Panc1 (cell line): ENCODE results near the gene GTF2E1. TPM values are rescaled to one million over a fixed set of nuclear protein-coding genes. Genes with fewer than 3 reads are reported as not detected.

Experiments
- ATAC-seq: fragments of 200-7000 bp; cut with Tn5 transposase; 2 replicates; pipeline ENCODE4 v1.9.1; 2020; ENCODE audit warnings: mild to moderate bottlenecking, moderate library complexity
- BruUV-seq: library from RNA; stranded (reverse); fragments of 400-500 nt; replicated peaks from 2 replicates; lab custom pipeline; 2021; lab: Mats Ljungman, UMichigan
- CTCF ChIA-PET: fragments of 300-600 bp; sonication (Branson Sonifier 250); formaldehyde crosslinking; loops from one replicate; lab custom pipeline; 2022; ENCODE audit warnings: antibody characterized with exemption; lab: Charles Lee
- POLR2A ChIA-PET: fragments of 300-600 bp; sonication (Branson Sonifier 250); formaldehyde crosslinking; loops from one replicate; lab custom pipeline; 2022; ENCODE audit warnings: antibody characterized with exemption; lab: Charles Lee
- DNase-seq: peaks from one replicate; pipeline ENCODE4 v3.0.0-alpha.2; 2010; ENCODE audit warnings: low read depth, low spot score
- H3K27ac ChIP-seq: 2 replicates; pipeline ENCODE4 v1.5.1; 2011; ENCODE audit warnings: mild to moderate bottlenecking, low read length, inconsistent platforms
- H3K27me3 ChIP-seq: fragments of 200-500 bp; sonication (Bioruptor generic); 2 replicates; pipeline ENCODE4 v1.6.0; 2014; ENCODE audit warnings: low read length, inconsistent platforms; ENCODE audit not compliant: control insufficient read depth, insufficient read depth
- H3K36me3 ChIP-seq: fragments of 200-500 bp; sonication (Bioruptor generic); 2 replicates; pipeline ENCODE4 v1.5.1; 2014; ENCODE audit warnings: inconsistent platforms, mild to moderate bottlenecking, low read length, moderate library complexity; ENCODE audit not compliant: control insufficient read depth, insufficient read depth
- H3K4me1 ChIP-seq: 2 replicates; pipeline ENCODE4 v1.5.1; 2011; ENCODE audit warnings: inconsistent platforms, mild to moderate bottlenecking, low read length, moderate library complexity; ENCODE audit not compliant: control insufficient read depth, insufficient read depth
- H3K4me3 ChIP-seq, 2 experiments: 2 replicates each; pipeline ENCODE4 v1.5.1; 2011 to 2012; ENCODE audit warnings: low read depth in 2 of 2, low read length in 2 of 2, mild to moderate bottlenecking in 2 of 2, inconsistent platforms in 1 of 2, moderate library complexity in 1 of 2
- H3K9me3 ChIP-seq: fragments of 200-500 bp; sonication (Bioruptor generic); 2 replicates; pipeline ENCODE4 v1.5.1; 2014; ENCODE audit warnings: low read depth, mild to moderate bottlenecking, inconsistent platforms, low read length, moderate library complexity; ENCODE audit not compliant: control insufficient read depth, insufficient read depth
- CTCF ChIP-seq: fragments of 450-650 bp; IDR thresholded peaks from 2 replicates; pipeline ENCODE4 v1.5.1; 2017; ENCODE audit warnings: mild to moderate bottlenecking
- POLR2AphosphoS5 ChIP-seq: IDR thresholded peaks from 2 replicates; pipeline ENCODE4 v1.6.1; 2012; ENCODE audit warnings: mild to moderate bottlenecking, low read depth, low read length, moderate library complexity
- REST ChIP-seq, 2 experiments: IDR thresholded peaks; 2 replicates each; pipeline ENCODE4 v1.6.1; 2011 to 2012; ENCODE audit warnings: low read depth in 2 of 2, control low read depth in 1 of 2, low read length in 1 of 2, mild to moderate bottlenecking in 1 of 2, moderate library complexity in 1 of 2; ENCODE audit not compliant: insufficient read depth in 1 of 2
- SIN3A ChIP-seq: IDR thresholded peaks from 2 replicates; pipeline ENCODE4 v1.6.1; 2012; ENCODE audit warnings: low read depth, mild to moderate bottlenecking, low read length, moderate library complexity, borderline replicate concordance; ENCODE audit not compliant: insufficient read depth
- TCF7L2 ChIP-seq: IDR thresholded peaks from 2 replicates; pipeline ENCODE4 v1.6.1; 2011; ENCODE audit warnings: mild to moderate bottlenecking, low read depth, low read length, inconsistent platforms
- in situ Hi-C: cut with HindIII; loops from 2 replicates; pipeline ENCODE4 v1.10.0; 2016; ENCODE audit warnings: low sequenced_read_pairs, low pct_unique_long_range_greater_than_20kb
- intact Hi-C: fragments of 100-400 bp; cut with micrococcal nuclease; formaldehyde crosslinking; loops from one replicate; pipeline ENCODE4 v1.10.0; 2022; ENCODE audit not compliant: unreplicated experiment
- total RNA-seq: library from RNA; stranded (reverse); gene quantifications from one replicate; pipeline ENCODE4 v1.2.1, GENCODE V29; 2021; ENCODE audit not compliant: unreplicated experiment

The GTF2E1 gene
- total RNA-seq, 1 experiment from 2014 or later: 32.0 TPM

DNA sequence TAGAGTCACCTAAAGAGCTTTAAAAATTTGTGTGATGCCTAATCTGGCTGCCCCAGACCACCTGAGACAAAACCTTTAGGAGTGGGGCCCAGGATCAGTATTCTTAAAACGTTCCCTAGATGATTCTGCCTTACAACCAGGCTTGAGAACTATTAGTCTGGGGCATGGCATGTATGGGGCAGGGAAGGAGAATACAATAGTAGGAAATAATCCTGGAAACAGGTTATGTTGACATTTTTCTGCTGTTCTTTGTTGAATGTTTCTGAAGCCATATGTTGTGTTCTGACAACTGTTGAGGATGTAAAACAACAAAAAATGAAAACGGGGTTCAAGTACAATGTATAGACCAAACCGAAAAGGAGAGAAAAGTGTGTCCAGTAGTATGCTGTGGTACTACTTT, 2.9 kb downstream of the GTF2E1 start:
- CTCF ChIA-PET: no interaction called here
- Histone ChIP-seq H3K27me3 (no peaks in the 10 kb centered on the region), H3K4me3 (no peak overlapping the region), H3K36me3 (peaks cover under 1% of the 10 kb centered on the region; the same call in 1 of the 2 replicates), H3K27ac (no peak overlapping the region), H3K9me3 (no peaks in the 10 kb centered on the region), H3K4me1 (peaks cover 15% of the 10 kb centered on the region)
- DNase-seq (no peak), ATAC-seq (no peak)
- TF ChIP-seq POLR2AphosphoS5 (no peak), CTCF (no peak), SIN3A (no peak), REST (IDR thresholded peaks at IDR 0.05; ENCODE audit: insufficient read depth in 1 of 2, low read depth in 2 of 2, low read length in 1 of 2) (no peak), TCF7L2 (no peak)
- POLR2A ChIA-PET: no interaction called here
- intact Hi-C loops: no loop called here
- no TSS peak for BruUV-seq
- in situ Hi-C loops: no loop called here

GRCh38 chr3:120749843-120750242, 7.3 kb downstream of the GTF2E1 start:
- in situ Hi-C loops: no loop called here
- Histone ChIP-seq H3K4me1 (no peaks in the 10 kb centered on the region), H3K27ac (no peak overlapping the region), H3K4me3 (no peak overlapping the region), H3K27me3 (no peaks in the 10 kb centered on the region), H3K36me3 (peaks cover 11% of the 10 kb centered on the region), H3K9me3 (no peaks in the 10 kb centered on the region)
- POLR2A ChIA-PET: no interaction called here
- TF ChIP-seq POLR2AphosphoS5 (no peak), CTCF (no peak), TCF7L2 (no peak), SIN3A (no peak), REST (IDR thresholded peaks at IDR 0.05; ENCODE audit: insufficient read depth in 1 of 2, low read depth in 2 of 2, low read length in 1 of 2) (no peak)
- BruUV-seq: no TSS peak
- CTCF ChIA-PET: no interaction called here
- intact Hi-C loops: no loop called here
- ATAC-seq: no peak
- no peak for DNase-seq
